ENCODE results near the gene ZSCAN31.
"Not testable (repeated sequence)": the region's sequence is repeated elsewhere in the genome, so short reads cannot be mapped to it uniquely, and the experiment has no call there.

The ZSCAN31 gene

GRCh38 chr6:28351493-28351925 is 15.6 kb upstream of the ZSCAN31 start:
- no peak for DNase-seq

DNA sequence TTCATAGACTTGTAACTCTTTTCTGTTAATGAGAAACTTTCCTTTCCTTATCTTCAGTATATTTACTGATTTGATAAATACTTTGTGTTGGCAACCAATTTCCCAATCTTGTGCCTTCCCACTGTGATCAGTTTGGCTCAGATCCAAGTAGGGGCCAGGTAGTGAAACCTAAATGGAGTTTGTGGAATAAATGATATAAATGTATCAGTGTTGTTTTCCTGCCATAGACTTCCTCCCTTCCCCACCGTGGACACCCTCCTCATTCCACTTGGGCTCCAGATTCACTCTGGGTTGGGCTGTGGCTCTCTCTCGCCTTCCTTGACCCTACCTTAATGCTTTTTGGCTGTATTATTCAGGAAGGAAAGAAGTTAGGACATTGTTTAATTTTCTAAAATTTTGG is 15.1 kb upstream of the ZSCAN31 start:
- no peak for DNase-seq

DNA sequence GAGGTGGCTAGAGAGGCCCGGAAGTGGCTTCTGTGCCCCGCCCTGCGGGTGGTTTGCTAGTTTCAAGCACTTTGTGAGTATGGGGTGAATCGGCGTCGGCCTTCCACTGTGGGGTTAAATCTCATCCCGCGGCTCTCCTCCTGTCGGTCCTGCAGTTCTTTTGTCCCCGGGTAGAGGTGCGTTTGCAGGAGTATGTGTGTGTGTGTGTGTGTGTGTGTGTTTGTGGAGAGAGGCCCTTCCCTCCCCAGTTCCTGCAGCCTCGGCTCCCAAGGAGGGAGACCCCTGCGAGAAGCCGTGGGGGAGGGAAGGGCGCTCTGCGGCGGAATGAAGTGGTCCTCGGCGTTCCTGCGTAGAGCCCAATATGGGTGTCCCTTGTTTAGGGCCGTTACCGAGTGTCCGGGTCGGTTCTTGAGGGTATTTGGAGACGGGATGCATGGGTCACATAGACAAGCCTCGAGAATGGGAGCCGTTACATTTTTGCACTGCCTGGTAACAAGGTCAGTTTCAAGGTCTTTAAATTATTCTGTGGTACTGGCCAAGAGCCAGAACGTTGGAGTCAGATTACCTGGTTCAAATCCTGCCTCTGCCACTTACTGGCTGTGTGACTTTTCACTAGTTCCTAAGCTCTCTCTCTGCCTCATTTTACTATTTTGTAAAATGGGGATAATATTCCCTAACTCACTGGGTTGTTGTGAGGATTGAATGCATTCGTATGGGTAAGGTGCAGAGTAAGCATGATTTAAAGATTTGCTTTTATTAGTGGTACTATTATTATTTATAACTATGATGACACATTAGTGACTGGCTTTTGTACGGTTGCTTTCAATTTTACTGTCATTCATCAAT is 14.2 kb upstream of the ZSCAN31 start, which contains the start of gene ZKSCAN3:
TSS of gene ZKSCAN3 (plus strand) at position 56 of the 846 bp plus-strand sequence. CDS start 9,640 bp downstream, outside the sequence.
- peak; percentile 94 for DNase-seq

DNA sequence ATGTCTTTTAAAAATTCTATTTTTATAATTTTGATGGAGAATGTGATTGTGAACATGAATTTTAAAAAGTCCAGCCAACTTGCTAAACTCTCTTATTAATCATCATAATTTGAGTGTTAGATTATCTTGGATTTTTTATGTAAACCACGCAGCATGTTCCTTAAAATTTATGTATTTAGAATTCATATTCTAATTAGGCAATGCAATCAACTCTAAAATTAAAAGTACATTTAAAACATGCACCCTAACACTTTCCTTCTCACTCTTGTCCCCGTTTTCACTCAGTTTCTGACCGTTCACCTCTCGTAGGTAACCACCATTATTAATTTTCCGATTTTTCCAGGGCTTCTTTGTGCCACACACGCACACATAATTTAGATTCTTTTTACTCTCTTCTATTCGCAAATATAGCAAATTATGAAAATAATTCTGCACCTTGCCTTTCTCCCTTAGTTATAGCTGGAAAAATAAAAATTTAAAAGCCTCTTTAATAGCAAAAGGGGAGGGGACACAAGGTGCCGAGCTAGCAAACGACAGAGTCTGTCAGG is 13.5 kb upstream of the ZSCAN31 start:
- peak; percentile 65 for DNase-seq

DNA sequence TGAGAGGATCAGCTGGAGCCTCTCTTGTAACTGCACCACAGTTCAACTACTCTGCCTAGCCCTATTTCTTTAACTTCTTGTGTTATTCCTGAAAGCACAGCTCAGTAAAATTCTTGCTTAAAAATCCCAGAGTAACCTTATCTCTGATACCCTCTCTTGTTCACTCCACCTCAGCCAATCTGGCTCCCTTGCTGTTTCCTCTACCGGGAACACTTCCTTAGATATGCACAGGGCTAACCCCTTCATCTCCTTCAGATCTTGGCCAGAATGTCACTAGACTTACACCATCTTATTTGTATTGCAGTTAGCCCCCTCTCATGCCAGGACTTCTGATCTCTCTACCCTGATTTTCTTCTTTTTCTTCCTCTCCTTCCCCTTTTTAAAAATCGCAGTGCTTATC is 11.2 kb upstream of the ZSCAN31 start:
- DNase-seq: no peak

- no peak for DNase-seq
These were observed 9.3 kb upstream of the ZSCAN31 start for GRCh38 chr6:28345201-28345600.

- DNase-seq: no peak
These were observed 8.1 kb upstream of the ZSCAN31 start for GRCh38 chr6:28343898-28344677.

DNA sequence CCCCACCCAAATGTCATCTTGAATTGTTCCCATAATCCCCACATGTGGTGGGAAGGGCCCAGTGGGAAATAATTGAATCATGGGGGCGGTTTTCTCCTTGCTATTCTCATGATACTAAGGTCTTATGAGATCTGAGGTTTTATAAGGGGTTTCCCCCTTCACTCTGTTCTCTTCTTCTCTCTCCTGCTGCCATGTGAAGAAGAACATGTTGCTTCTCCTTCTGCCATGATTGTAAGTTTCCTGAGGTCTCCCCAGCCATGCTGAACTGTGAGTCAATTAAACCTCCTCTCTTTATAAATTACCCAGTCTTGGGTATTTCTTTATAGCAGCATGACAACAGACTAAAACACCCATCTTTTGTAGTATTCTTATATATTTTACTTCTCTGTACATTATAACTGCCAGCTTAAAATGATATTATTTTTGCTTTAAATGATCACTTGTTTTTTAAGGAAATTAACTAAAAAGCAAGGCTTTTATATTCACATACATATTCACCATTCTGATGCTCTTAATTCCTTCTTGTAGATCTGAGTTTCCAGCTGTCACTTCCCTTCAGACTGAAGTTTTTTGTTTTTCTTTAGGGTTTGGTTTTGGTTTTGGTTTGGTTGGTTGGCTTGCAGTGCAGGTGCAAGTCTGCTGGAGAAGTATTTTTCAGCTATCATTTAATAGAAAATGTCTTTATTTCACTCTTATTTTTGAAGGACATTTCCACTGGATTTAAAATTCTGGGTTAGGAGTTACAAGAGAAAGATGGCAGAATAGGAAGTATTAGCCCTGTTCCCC is 4.6 kb upstream of the ZSCAN31 start:
- DNase-seq: no peak

DNA sequence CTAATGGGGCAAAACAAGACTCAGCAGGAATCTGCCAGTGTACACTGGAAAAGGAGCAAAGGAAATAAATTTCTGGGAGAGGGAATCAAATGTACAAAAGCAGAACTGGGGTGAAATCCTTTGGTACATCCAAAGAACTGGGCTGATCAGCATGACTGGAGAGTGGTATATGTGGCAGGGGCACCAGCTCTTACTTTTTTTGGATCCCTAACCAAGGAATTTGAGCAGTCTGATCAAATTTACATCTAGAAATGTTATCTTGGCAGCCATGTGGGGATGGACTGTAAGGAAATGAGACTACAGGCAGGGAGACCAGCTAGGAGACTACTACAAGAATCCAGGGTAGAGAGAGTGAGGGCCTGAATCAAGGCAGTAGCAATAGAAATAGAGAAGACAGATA is 1.2 kb upstream of the ZSCAN31 start:
- no peak for DNase-seq

DNA sequence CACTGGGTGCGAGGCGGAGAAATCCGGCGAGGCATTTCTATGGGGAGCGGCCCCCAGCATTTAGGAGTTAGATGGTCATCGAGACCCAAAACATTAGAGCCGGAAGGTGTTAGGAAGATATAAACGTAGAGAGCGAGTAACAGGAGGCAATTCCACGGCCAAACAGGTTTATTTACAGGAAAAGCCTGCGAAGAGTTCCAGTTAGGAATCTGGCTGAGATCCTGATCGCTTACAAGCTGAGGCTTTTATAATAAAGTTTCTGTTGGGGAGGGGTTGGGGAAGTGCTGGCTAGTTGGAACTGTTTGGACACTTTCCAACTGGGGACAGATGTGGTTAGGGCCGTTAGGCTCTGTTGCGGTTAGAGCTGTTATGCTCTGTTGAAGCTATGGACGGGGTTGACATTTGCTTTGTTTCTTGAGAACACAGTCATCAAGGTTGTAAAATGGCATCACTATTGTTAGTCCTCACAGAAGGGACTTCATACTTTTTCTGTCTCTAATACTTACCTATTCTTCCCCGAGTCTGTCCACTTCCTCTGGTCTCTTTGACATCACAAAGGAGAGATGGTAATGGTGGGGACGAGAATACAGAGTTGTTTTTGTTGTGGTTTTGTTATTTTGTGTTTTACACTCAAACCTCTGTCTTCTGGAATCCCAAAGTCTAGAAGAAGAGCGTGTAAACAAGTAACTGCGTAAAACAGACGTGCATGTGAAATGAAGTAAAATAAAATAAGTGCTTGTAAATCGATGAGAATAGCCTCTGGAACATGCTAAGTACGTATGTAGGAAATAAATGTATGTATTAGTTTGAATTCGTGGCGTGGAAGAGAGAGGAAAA is 554 bp upstream of the ZSCAN31 start:
- peak; percentile 77 for DNase-seq

DNA sequence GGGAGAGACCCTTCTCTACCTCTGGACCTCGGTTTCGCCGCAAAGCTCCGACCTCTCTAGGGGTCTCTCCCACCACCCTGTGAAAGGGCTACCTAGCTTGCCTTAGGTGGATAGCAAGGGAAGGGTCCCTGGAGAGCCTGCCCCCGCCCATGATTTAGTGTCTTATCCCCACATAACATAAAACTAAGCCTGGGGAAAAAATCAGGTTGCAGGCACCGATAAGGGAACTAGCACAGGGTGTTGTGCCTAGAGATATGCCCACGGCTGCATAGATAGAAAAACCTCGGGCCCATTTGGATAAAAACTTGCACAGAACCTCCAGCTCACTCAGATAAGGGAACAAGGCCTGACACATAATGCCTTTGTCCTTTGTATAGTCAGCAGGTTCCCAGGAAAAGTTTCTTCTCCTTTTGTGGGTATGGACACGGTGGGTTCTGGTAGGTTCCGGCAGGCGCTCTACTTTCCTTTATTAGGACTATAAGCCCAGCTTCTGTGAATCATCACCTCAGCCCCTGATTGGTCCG is 846 bp downstream of the ZSCAN31 start:
- DNase-seq: no peak

GRCh38 chr6:28334286-28335039 is 1.5 kb downstream of the ZSCAN31 start:
- DNase-seq: no peak

DNA sequence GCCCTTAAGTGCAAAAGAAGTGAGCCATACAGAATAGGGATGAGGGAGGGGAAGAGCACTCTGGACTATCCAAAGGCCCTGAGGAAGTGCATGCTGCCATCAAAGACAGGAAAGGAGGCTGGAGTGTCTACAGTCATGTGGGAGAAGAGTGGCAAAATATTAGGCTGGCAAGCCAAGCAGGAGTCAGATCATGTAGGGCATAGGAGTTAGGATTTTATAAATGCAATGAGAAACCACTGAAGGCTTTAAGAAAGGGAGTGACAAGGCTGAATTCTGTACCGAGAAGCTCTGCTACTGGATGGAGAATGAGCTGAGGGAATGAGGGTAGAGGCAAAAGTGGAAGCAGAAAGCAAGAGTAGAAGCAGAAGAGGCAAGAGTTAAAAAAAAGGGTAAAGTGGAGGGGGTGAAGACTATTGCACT is 2.3 kb downstream of the ZSCAN31 start:
- DNase-seq: no peak

GRCh38 chr6:28333047-28333446 is 2.9 kb downstream of the ZSCAN31 start:
- DNase-seq: no peak

DNA sequence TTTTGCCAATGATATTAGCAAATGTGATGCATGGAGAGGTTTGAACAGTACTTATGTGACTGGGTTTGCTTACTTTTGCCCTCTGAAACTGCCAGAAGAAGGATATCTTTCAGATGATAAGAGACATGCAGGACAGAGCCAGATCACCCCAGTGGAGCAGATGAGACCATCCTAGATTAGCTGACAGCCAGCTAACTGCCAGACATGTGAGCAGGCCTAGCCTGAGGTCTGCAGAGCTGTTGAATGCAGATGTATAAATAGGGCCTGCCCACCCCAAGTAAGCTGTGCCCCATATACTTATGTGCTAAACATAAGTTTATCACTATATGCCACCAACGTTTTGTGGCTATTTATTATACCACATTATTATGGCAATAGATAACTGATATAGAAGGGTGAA is 5.9 kb downstream of the ZSCAN31 start:
- no peak for DNase-seq

GRCh38 chr6:28326371-28326948 is 9.5 kb downstream of the ZSCAN31 start:
- no peak for DNase-seq

DNA sequence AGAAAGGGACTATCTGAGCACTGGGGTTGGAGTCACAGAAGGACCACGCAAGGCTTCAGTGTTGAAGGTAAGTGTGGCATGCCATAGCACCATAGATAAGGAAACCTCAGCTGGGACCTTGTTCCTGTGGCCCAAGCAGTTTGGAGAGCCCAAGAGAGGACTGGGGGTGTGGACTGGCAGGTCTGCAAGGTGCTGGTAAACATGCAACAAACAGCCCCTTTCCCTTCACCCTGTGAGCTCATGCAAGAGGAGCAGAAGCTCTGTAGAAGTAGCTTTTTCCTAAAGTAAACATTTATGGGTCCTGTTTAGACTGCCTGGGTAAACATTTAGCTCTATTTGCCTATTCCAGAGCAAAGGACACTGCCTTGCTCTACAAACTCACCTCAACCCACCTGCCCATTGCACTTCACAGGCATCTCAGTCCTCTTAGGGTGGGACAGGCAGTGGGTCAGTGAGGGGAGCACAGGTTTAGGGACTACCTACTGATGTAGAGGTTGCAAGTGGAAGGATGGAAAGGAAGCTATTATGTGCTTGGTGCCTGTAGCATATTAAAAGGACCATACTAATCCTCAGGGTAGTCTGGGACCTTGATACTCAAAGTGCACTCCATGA is 12.0 kb downstream of the ZSCAN31 start:
- DNase-seq: no peak

DNA sequence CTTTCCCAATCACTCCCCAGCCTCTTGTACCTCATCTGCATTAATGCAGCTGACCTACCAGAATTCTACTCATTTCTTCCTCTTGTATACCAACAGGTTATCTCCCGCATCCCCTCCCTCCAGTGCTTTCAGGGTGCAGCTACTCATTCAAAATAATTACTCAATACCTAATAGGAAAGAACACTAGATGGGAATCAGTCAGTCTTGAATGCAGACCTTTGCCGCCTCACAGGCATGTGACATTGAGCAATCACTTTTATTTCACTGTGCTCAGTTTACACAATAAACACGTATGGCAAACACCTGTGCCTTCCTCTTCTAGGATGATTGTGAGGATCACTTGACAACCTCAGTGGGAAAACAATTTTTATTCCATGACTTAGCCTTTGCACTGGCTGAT is 13.3 kb downstream of the ZSCAN31 start:
- no peak for DNase-seq

GRCh38 chr6:28317866-28318265 is 18.1 kb downstream of the ZSCAN31 start:
- DNase-seq: not testable (repeated sequence)

DNA sequence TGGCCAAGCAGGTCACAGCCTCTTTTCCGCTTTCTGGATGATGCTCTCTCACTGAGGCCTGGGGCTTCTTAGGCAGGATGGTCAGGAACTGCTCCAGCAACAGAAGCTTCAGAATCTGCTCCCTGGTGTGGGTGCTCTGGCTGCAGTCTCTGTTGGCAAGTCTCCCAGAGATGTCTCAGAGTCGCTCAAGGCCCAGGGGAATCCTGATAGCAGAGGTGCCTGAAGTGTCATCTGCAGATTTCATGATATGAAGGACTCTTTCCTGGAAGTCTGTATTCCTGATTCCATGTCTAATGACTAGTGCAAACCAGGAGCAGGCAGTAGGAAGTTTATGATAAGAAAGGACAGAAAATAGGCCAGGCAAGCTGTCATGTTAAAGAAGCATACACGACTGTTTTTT is 20.3 kb downstream of the ZSCAN31 start:
- no peak for DNase-seq

Measured in NCI-H2227 treated with DMSO at 0.1 percent for 48 hours (cell line).